ENCODE data around the gene CPAMD8. TPM values are rescaled to one million over a fixed set of nuclear protein-coding genes. Genes with fewer than 3 reads are reported as not detected.

The CPAMD8 gene
- total RNA-seq, 1 experiment from 2014 or later = 0.20 TPM

DNA sequence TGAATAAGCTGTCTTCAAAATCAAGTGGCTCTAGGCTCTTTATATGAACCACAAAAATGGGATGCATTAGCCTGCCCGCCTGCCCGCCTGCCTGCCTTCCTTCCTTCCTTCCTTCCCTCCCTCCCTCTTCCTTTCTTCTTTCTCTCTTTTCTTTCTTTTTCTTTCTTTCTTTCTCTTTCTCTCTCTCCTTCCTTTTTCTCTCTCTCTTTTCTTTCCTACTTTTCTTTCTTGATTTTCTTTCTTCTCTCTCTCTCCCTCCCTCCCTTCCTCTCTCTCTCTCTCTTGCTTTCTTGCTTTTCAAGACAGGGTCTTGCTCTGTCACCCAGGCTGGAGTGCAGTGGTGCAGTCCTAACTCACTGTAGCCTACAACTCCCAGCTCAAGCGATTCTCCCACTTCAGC, 110.9 kb downstream of the CPAMD8 start:
- TF ChIP-seq POLR2A (IDR thresholded peaks at IDR 0.05; ENCODE audit: borderline replicate concordance, extremely low read depth, insufficient read depth, insufficient read length) (no peak), SP1 (IDR thresholded peaks at IDR 0.05; ENCODE audit: low read depth) (no peak), CBX3 (IDR thresholded peaks at IDR 0.05; ENCODE audit: low read depth) (no peak), ZFX (IDR thresholded peaks at IDR 0.05) (no peak)
- Histone ChIP-seq H3K27ac (ENCODE audit: low read depth, low read length) (no peak overlapping the region), H3K9ac (ENCODE audit: low read length) (no peak overlapping the region), H4K20me1 (ENCODE audit: insufficient read depth) (no peaks in the 10 kb centered on the region), H3K4me2 (ENCODE audit: low read length) (no peak overlapping the region), H3K79me2 (ENCODE audit: insufficient read depth, low read length) (no peaks in the 10 kb centered on the region), H3K36me3 (ENCODE audit: control insufficient read depth in 1 of 2, insufficient read depth in 2 of 2, low read length in 2 of 2) (no peaks in the 10 kb centered on the region), H3K27me3 (ENCODE audit: insufficient read depth, low read length) (no peaks in the 10 kb centered on the region), H3K4me1 (ENCODE audit: control insufficient read depth in 1 of 2, insufficient read depth in 2 of 2, low read length in 2 of 2) (peaks cover under 1 to 4% of the 10 kb centered on the region in 2 experiments; a peak in 3 of 4 replicates), H3K9me3 (ENCODE audit: control insufficient read depth in 1 of 2, insufficient read depth in 1 of 2, low read depth in 1 of 2, low read length in 2 of 2) (peaks cover 13 to 19% of the 10 kb centered on the region in 2 experiments; a peak in 2 of 4 replicates), H2AFZ (ENCODE audit: low read depth, low read length, poor library complexity, severe bottlenecking) (no peak overlapping the region), H3K4me3 (replicated peaks in 1 of 2; ENCODE audit: low read depth in 1 of 2, low read length in 2 of 2) (no peak overlapping the region), H3K9me2 (ENCODE audit: insufficient read depth) (no peaks in the 10 kb centered on the region)
- ChIA-PET POLR2A (no interaction called here), RAD21 (ENCODE audit: low non-redundant PET in 1 of 2, low total read pairs in 2 of 2, uncharacterized antibody in 2 of 2, unreplicated experiment in 2 of 2) (no interaction called here), CTCF (interaction anchor here (1.0 kb wide), 1 partner anchor 17 kb away, joined by 4 read pairs; no protein-coding TSS in a partner anchor)
- ATAC-seq (no peak), DNase-seq (ENCODE audit: low read depth, low spot score) (no peak)
- BruUV-seq (replicated peaks) = no TSS peak
- intact Hi-C loops (cut with micrococcal nuclease) = no loop called here

DNA sequence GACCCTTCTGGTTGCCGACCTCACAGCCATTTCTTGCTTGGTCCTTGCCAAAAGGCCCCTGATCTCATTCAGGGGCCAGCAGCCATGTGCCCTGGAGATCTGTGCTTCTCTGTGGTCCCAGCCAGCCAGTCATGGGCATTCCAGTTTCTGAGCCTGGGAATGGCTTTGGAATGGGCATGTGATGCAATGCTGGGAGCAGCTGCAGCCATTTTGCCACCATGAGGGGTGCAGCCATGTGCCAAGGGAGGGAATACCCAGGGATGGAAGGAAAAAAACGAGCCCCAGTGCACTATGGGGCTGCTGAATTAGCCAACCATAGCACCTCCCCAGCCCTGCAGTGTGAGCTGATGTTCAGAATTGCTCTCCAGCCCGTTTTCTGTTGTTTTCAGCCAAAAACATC, 111.5 kb downstream of the CPAMD8 start:
- H3K27me3 ChIP-seq (ENCODE audit: insufficient read depth, low read length) = no peaks in the 10 kb centered on the region
- no peak overlapping the region for H2AFZ ChIP-seq (ENCODE audit: low read depth, low read length, poor library complexity, severe bottlenecking)
- ChIA-PET POLR2A (no interaction called here), CTCF (no interaction called here), RAD21 (ENCODE audit: low non-redundant PET in 1 of 2, low total read pairs in 2 of 2, uncharacterized antibody in 2 of 2, unreplicated experiment in 2 of 2) (no interaction called here)
- BruUV-seq (replicated peaks) = no TSS peak
- no peak overlapping the region for H3K4me2 ChIP-seq (ENCODE audit: low read length)
- H4K20me1 ChIP-seq (ENCODE audit: insufficient read depth) = no peaks in the 10 kb centered on the region
- H3K36me3 ChIP-seq (ENCODE audit: control insufficient read depth in 1 of 2, insufficient read depth in 2 of 2, low read length in 2 of 2) = no peaks in the 10 kb centered on the region
- no peak overlapping the region for H3K4me3 ChIP-seq (replicated peaks in 1 of 2; ENCODE audit: low read depth in 1 of 2, low read length in 2 of 2)
- intact Hi-C loops (cut with micrococcal nuclease) = no loop called here
- DNase-seq (ENCODE audit: low read depth, low spot score) (no peak), ATAC-seq (no peak)
- peaks cover 13 to 19% of the 10 kb centered on the region in 2 experiments; a peak in 2 of 4 replicates for H3K9me3 ChIP-seq (ENCODE audit: control insufficient read depth in 1 of 2, insufficient read depth in 1 of 2, low read depth in 1 of 2, low read length in 2 of 2)
- TF ChIP-seq JUND (IDR thresholded peaks at IDR 0.05) (no peak), POLR2AphosphoS5 (IDR thresholded peaks at IDR 0.05; ENCODE audit: low read depth, low read length) (no peak), SP1 (IDR thresholded peaks at IDR 0.05; ENCODE audit: low read depth) (no peak), TCF7L2 (IDR thresholded peaks at IDR 0.05; ENCODE audit: borderline replicate concordance, extremely low read depth, insufficient read depth, insufficient read length) (no peak), ZFX (IDR thresholded peaks at IDR 0.05) (no peak), EZH2phosphoT487 (IDR thresholded peaks at IDR 0.05; ENCODE audit: borderline replicate concordance) (no peak), POLR2A (IDR thresholded peaks at IDR 0.05; ENCODE audit: borderline replicate concordance, extremely low read depth, insufficient read depth, insufficient read length) (no peak), RAD21 (IDR thresholded peaks at IDR 0.05; ENCODE audit: low read depth) (no peak), SIN3A (IDR thresholded peaks at IDR 0.05; ENCODE audit: low read depth) (no peak), CBX3 (IDR thresholded peaks at IDR 0.05; ENCODE audit: low read depth) (no peak)
- TF ChIP-seq, protein P1, sequence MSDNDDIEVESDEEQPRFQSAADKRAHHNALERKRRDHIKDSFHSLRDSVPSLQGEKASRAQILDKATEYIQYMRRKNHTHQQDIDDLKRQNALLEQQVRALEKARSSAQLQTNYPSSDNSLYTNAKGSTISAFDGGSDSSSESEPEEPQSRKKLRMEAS (IDR thresholded peaks at IDR 0.05) = no peak
- TF ChIP-seq, protein P2, sequence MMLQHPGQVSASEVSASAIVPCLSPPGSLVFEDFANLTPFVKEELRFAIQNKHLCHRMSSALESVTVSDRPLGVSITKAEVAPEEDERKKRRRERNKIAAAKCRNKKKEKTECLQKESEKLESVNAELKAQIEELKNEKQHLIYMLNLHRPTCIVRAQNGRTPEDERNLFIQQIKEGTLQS (IDR thresholded peaks at IDR 0.05) = no peak
- TF ChIP-seq, protein P3, sequence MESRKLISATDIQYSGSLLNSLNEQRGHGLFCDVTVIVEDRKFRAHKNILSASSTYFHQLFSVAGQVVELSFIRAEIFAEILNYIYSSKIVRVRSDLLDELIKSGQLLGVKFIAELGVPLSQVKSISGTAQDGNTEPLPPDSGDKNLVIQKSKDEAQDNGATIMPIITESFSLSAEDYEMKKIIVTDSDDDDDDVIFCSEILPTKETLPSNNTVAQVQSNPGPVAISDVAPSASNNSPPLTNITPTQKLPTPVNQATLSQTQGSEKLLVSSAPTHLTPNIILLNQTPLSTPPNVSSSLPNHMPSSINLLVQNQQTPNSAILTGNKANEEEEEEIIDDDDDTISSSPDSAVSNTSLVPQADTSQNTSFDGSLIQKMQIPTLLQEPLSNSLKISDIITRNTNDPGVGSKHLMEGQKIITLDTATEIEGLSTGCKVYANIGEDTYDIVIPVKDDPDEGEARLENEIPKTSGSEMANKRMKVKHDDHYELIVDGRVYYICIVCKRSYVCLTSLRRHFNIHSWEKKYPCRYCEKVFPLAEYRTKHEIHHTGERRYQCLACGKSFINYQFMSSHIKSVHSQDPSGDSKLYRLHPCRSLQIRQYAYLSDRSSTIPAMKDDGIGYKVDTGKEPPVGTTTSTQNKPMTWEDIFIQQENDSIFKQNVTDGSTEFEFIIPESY (IDR thresholded peaks at IDR 0.05; ENCODE audit: extremely low read depth, insufficient replicate concordance, low read length) = no peak
- TF ChIP-seq, protein P4, sequence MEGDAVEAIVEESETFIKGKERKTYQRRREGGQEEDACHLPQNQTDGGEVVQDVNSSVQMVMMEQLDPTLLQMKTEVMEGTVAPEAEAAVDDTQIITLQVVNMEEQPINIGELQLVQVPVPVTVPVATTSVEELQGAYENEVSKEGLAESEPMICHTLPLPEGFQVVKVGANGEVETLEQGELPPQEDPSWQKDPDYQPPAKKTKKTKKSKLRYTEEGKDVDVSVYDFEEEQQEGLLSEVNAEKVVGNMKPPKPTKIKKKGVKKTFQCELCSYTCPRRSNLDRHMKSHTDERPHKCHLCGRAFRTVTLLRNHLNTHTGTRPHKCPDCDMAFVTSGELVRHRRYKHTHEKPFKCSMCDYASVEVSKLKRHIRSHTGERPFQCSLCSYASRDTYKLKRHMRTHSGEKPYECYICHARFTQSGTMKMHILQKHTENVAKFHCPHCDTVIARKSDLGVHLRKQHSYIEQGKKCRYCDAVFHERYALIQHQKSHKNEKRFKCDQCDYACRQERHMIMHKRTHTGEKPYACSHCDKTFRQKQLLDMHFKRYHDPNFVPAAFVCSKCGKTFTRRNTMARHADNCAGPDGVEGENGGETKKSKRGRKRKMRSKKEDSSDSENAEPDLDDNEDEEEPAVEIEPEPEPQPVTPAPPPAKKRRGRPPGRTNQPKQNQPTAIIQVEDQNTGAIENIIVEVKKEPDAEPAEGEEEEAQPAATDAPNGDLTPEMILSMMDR (IDR thresholded peaks at IDR 0.05 in 2 of 3, conservative IDR thresholded peaks at IDR 0.05 in 1 of 3; ENCODE audit: borderline replicate concordance in 1 of 3, insufficient read depth in 1 of 3, low read depth in 2 of 3, low read length in 2 of 3) = no peak
- no peaks in the 10 kb centered on the region for H3K4me1 ChIP-seq (ENCODE audit: control insufficient read depth in 1 of 2, insufficient read depth in 2 of 2, low read length in 2 of 2)
- no peak overlapping the region for H3K27ac ChIP-seq (ENCODE audit: low read depth, low read length)
- H3K9me2 ChIP-seq (ENCODE audit: insufficient read depth) = no peaks in the 10 kb centered on the region
- no peaks in the 10 kb centered on the region for H3K79me2 ChIP-seq (ENCODE audit: insufficient read depth, low read length)
- H3K9ac ChIP-seq (ENCODE audit: low read length) = no peak overlapping the region
